NCI-H2196 (cell line): Measurements from ENCODE around the gene SLC18A2.

Source experiments
- DNase-seq: peaks from one replicate; lab custom pipeline; 2025; ENCODE audit not compliant: unreplicated experiment; lab: John Stamatoyannopoulos, UW

The SLC18A2 gene

GRCh38 chr10:117237401-117237991, 3.4 kb upstream of the SLC18A2 start:
- DNase-seq, result no peak

GRCh38 chr10:117239051-117239450, 1.9 kb upstream of the SLC18A2 start:
- no peak for DNase-seq

- DNase-seq, result no peak
Observed at GRCh38 chr10:117239721-117240620, 943 bp upstream of the SLC18A2 start.

GRCh38 chr10:117241541-117242462, 888 bp downstream of the SLC18A2 start:
- no peak for DNase-seq

GRCh38 chr10:117242463-117242832, 1.5 kb downstream of the SLC18A2 start:
- DNase-seq, result no peak

GRCh38 chr10:117246997-117247671, 6.2 kb downstream of the SLC18A2 start:
- DNase-seq, result no peak

- no peak for DNase-seq
Observed at GRCh38 chr10:117248750-117249465, 8.0 kb downstream of the SLC18A2 start.

GRCh38 chr10:117249493-117250093, 8.7 kb downstream of the SLC18A2 start:
- DNase-seq, result no peak

GRCh38 chr10:117250411-117250810, 9.5 kb downstream of the SLC18A2 start:
- DNase-seq, result no peak

- no peak for DNase-seq
Observed at GRCh38 chr10:117253908-117254307, 13.0 kb downstream of the SLC18A2 start.

- DNase-seq, result no peak
Observed at GRCh38 chr10:117254338-117254737, 13.4 kb downstream of the SLC18A2 start.

GRCh38 chr10:117254774-117255735, 14.1 kb downstream of the SLC18A2 start:
- no peak for DNase-seq

GRCh38 chr10:117255835-117256460, 15.0 kb downstream of the SLC18A2 start:
- no peak for DNase-seq

- DNase-seq, result no peak
Observed at GRCh38 chr10:117256910-117257309, 16.0 kb downstream of the SLC18A2 start.

GRCh38 chr10:117257721-117258120, 16.8 kb downstream of the SLC18A2 start:
- DNase-seq, result no peak

- DNase-seq, result no peak
Observed at GRCh38 chr10:117259279-117259678, 18.4 kb downstream of the SLC18A2 start.

- no peak for DNase-seq
Observed at GRCh38 chr10:117260084-117260483, 19.2 kb downstream of the SLC18A2 start.

- no peak for DNase-seq
Observed at GRCh38 chr10:117261501-117261900, 20.6 kb downstream of the SLC18A2 start.
